HCT116 (cell line): ENCODE data around the gene PALMD.

Experiments used
- POLR2A ChIP-seq: IDR thresholded peaks from 2 replicates; pipeline ENCODE4 v1.7.0; 2011; ENCODE audit warnings: borderline replicate concordance; ENCODE audit not compliant: insufficient read depth, insufficient read length; ENCODE audit errors: extremely low read depth
- POLR2AphosphoS5 ChIP-seq: IDR thresholded peaks from 2 replicates; pipeline ENCODE4 v1.6.1; 2011; ENCODE audit warnings: mild to moderate bottlenecking, low read depth, low read length, moderate library complexity
- ZFX ChIP-seq: fragments of 450-650 bp; IDR thresholded peaks from 2 replicates; pipeline ENCODE4 v1.6.1; 2017
- TF ChIP-seq, protein P1 (sequence below), 3 experiments: fragments of 200-600 bp in 1 of 3; sonication (generic) in 1 of 3; IDR thresholded peaks in 2 of 3; conservative IDR thresholded peaks in 1 of 3; 2 replicates each; pipeline ENCODE4 v1.5.1; 2012 to 2017; ENCODE audit warnings: low read depth in 2 of 3, low read length in 2 of 3, antibody characterized with exemption in 1 of 3, borderline replicate concordance in 1 of 3, control low read depth in 1 of 3, mild to moderate bottlenecking in 1 of 3, mixed read lengths in 1 of 3, mixed run types in 1 of 3, moderate library complexity in 1 of 3; ENCODE audit not compliant: insufficient read depth in 1 of 3

DNA sequence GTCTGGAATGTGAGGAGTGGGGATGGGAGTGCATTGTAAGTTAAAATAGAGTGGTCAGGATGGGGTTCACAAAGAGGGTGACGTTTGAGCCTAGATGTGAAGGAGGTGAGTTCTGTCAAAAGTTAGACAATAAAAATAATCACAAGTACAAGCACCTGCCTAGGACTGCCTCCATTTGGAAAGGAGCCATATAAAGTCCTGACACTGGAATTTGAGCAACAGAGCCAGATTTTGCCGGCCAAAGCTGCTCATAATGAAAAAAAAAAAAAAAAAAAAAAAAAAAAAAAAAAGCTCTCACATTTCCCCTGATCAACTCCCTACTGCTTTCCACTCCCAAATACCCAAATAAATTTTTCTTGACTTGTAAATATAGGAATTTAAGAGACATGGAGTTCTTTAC lies 4.1 kb downstream of the PALMD start:
- TF ChIP-seq POLR2AphosphoS5 (no peak), ZFX (no peak), POLR2A (no peak)
- TF ChIP-seq, protein P1, sequence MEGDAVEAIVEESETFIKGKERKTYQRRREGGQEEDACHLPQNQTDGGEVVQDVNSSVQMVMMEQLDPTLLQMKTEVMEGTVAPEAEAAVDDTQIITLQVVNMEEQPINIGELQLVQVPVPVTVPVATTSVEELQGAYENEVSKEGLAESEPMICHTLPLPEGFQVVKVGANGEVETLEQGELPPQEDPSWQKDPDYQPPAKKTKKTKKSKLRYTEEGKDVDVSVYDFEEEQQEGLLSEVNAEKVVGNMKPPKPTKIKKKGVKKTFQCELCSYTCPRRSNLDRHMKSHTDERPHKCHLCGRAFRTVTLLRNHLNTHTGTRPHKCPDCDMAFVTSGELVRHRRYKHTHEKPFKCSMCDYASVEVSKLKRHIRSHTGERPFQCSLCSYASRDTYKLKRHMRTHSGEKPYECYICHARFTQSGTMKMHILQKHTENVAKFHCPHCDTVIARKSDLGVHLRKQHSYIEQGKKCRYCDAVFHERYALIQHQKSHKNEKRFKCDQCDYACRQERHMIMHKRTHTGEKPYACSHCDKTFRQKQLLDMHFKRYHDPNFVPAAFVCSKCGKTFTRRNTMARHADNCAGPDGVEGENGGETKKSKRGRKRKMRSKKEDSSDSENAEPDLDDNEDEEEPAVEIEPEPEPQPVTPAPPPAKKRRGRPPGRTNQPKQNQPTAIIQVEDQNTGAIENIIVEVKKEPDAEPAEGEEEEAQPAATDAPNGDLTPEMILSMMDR (IDR thresholded peaks at IDR 0.05 in 2 of 3, conservative IDR thresholded peaks at IDR 0.05 in 1 of 3; ENCODE audit: borderline replicate concordance in 1 of 3, insufficient read depth in 1 of 3, low read depth in 2 of 3, low read length in 2 of 3) = no peak
